Measurements from ENCODE around the gene OSBP2.

The OSBP2 gene

GRCh38 chr22:30890686-30891442 lies 196.2 kb downstream of the OSBP2 start:
- in situ Hi-C loops (cut with MboI; ENCODE audit: low sequenced_read_pairs): no loop called here

- in situ Hi-C loops (cut with MboI; ENCODE audit: low sequenced_read_pairs): no loop called here
Observed at GRCh38 chr22:30891443-30891755, 196.7 kb downstream of the OSBP2 start.

GRCh38 chr22:30891781-30892180 lies 197.1 kb downstream of the OSBP2 start:
- in situ Hi-C loops (cut with MboI; ENCODE audit: low sequenced_read_pairs): no loop called here

- in situ Hi-C loops (cut with MboI; ENCODE audit: low sequenced_read_pairs): no loop called here
Observed at GRCh38 chr22:30892286-30892685, 197.6 kb downstream of the OSBP2 start.

- in situ Hi-C loops (cut with MboI; ENCODE audit: low sequenced_read_pairs): no loop called here
Observed at GRCh38 chr22:30892731-30893221, 198.1 kb downstream of the OSBP2 start.

- in situ Hi-C loops (cut with MboI; ENCODE audit: low sequenced_read_pairs): no loop called here
Observed at GRCh38 chr22:30893434-30894370, 199.0 kb downstream of the OSBP2 start.

GRCh38 chr22:30894371-30894740 lies 199.7 kb downstream of the OSBP2 start:
- in situ Hi-C loops (cut with MboI; ENCODE audit: low sequenced_read_pairs): no loop called here

- in situ Hi-C loops (cut with MboI; ENCODE audit: low sequenced_read_pairs): no loop called here
Observed at GRCh38 chr22:30902496-30903357, 208.1 kb downstream of the OSBP2 start.

- in situ Hi-C loops (cut with MboI; ENCODE audit: low sequenced_read_pairs): no loop called here
Observed at GRCh38 chr22:30903876-30904460, 209.3 kb downstream of the OSBP2 start.

- in situ Hi-C loops (cut with MboI; ENCODE audit: low sequenced_read_pairs): no loop called here
Observed at GRCh38 chr22:30905696-30906341, 211.1 kb downstream of the OSBP2 start.

- in situ Hi-C loops (cut with MboI; ENCODE audit: low sequenced_read_pairs): no loop called here
Observed at GRCh38 chr22:30906411-30906810, 211.7 kb downstream of the OSBP2 start.

- in situ Hi-C loops (cut with MboI; ENCODE audit: low sequenced_read_pairs): no loop called here
Observed at GRCh38 chr22:30906946-30907345, 212.3 kb downstream of the OSBP2 start.

- in situ Hi-C loops (cut with MboI; ENCODE audit: low sequenced_read_pairs): no loop called here
Observed at GRCh38 chr22:30908051-30908461, 213.4 kb downstream of the OSBP2 start.

GRCh38 chr22:30909306-30909705 lies 214.6 kb downstream of the OSBP2 start:
- in situ Hi-C loops (cut with MboI; ENCODE audit: low sequenced_read_pairs): no loop called here

- in situ Hi-C loops (cut with MboI; ENCODE audit: low sequenced_read_pairs): no loop called here
Observed at GRCh38 chr22:30910358-30910757, 215.7 kb downstream of the OSBP2 start.

GRCh38 chr22:30918761-30919160 lies 224.1 kb downstream of the OSBP2 start:
- in situ Hi-C loops (cut with MboI; ENCODE audit: low sequenced_read_pairs): no loop called here

GRCh38 chr22:30919973-30920372 lies 225.3 kb downstream of the OSBP2 start:
- in situ Hi-C loops (cut with MboI; ENCODE audit: low sequenced_read_pairs): loop anchor here (10.0 kb wide), 1 partner anchor 155 kb away; no protein-coding TSS in a partner anchor

- in situ Hi-C loops (cut with MboI; ENCODE audit: low sequenced_read_pairs): loop anchor here (10.0 kb wide), 1 partner anchor 156 kb away; no protein-coding TSS in a partner anchor
Observed at GRCh38 chr22:30920407-30920806, 225.7 kb downstream of the OSBP2 start.

GRCh38 chr22:30921108-30921507 lies 226.4 kb downstream of the OSBP2 start:
- in situ Hi-C loops (cut with MboI; ENCODE audit: low sequenced_read_pairs): loop anchor here (10.0 kb wide), 1 partner anchor 156 kb away; no protein-coding TSS in a partner anchor

GRCh38 chr22:30922151-30922611 lies 227.5 kb downstream of the OSBP2 start:
- in situ Hi-C loops (cut with MboI; ENCODE audit: low sequenced_read_pairs): loop anchor here (10.0 kb wide), 1 partner anchor 157 kb away; no protein-coding TSS in a partner anchor
